Testis (tissue), 2 donors: ENCODE measurements around the gene RABL3.

Source experiments
- POLR2A ChIP-seq: fragments of 450-650 bp; IDR thresholded peaks from one replicate; pipeline ENCODE4 v1.6.1; 2017; ENCODE audit warnings: antibody characterized with exemption, mild to moderate bottlenecking, moderate library complexity
- TF ChIP-seq, protein P1 (sequence below), 3 experiments: fragments of 450-650 bp in 2 of 3; fragments of 200-600 bp in 1 of 3; sonication (generic) in 1 of 3; IDR thresholded peaks; one replicate each; pipeline ENCODE4 v1.5.1; 2016 to 2019; ENCODE audit warnings: antibody characterized with exemption in 3 of 3, mild to moderate bottlenecking in 2 of 3, moderate library complexity in 1 of 3

DNA sequence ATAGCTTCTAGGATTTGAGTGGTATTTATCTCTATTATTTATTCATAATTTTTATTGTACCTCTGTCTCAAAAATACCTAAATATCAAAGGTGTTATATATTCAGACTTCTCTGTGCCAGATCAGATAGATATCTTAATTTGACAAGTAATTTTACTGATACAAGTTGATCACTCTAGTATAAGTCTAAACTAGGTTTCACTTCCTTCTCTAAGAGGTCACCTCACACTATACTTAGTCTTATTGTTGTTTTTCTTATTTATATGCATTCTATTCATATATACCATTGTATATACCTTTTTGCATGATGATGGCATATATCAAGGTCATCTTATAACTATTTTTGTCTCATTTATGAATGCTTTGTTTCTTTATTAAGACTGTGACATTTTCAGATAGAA is 33.9 kb downstream of the RABL3 start:
- TF ChIP-seq, protein P1, sequence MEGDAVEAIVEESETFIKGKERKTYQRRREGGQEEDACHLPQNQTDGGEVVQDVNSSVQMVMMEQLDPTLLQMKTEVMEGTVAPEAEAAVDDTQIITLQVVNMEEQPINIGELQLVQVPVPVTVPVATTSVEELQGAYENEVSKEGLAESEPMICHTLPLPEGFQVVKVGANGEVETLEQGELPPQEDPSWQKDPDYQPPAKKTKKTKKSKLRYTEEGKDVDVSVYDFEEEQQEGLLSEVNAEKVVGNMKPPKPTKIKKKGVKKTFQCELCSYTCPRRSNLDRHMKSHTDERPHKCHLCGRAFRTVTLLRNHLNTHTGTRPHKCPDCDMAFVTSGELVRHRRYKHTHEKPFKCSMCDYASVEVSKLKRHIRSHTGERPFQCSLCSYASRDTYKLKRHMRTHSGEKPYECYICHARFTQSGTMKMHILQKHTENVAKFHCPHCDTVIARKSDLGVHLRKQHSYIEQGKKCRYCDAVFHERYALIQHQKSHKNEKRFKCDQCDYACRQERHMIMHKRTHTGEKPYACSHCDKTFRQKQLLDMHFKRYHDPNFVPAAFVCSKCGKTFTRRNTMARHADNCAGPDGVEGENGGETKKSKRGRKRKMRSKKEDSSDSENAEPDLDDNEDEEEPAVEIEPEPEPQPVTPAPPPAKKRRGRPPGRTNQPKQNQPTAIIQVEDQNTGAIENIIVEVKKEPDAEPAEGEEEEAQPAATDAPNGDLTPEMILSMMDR (IDR thresholded peaks at IDR 0.05) = no peak
- no peak for TF ChIP-seq POLR2A
